CMK (cell line): ENCODE results near the gene KCTD16.

Source experiments
- DNase-seq: peaks from one replicate; pipeline ENCODE4 v3.0.0-alpha.2; 2010; ENCODE audit warnings: low read depth

KCTD16 gene

DNA sequence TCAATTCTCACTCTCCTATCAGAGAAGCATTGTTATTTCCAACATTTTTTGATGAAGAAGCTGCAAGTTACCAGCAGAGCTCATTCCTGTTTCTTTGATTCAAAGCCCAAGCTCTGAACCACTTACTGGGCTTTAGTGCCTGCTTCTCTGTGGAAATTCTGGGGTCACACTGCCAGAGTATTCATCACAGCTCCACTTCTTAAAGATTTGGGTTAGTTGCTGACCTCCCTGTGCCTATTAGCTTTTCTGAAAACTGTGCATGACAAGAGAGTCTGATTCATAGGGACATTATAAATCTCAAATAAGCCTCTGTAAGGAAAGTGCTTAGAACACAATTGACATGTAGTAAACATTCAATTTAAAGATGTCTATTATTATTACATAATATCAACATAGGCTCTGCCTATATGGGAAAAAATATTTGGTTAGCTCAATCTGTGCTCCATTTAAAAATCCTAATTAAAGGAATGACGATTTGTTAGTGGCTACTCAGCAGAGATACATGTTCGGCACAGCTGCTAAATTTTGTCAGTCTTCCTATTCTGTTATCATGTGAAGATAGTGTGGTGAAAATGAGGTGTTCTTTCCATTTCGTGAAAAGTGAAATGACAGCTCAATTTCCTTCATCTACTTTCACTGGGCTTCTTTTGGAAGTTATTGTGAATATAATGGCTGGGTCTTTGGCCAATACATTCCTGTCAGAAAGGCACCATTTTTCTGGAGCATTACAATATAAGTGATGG is 293.0 kb downstream of the KCTD16 start:
- no peak for DNase-seq

DNA sequence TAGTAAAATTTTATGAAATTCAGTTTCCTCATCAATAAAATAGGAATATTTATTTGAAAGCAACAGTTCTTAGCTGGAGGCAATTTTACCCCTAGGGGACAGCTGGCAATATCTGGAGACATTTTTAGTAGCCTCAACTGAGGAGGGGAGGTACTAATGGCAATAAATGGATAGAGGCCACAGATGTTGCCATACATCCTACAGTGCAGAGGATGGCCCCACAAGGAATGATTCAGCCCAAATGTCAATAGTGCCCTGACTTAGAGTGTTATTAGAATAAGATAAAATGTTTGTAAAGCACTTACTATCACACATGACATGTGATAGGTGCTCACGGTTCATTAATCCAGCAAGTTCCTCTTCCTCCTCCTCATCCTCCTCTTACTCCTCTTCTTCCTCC is 293.6 kb downstream of the KCTD16 start:
- no peak for DNase-seq

DNA sequence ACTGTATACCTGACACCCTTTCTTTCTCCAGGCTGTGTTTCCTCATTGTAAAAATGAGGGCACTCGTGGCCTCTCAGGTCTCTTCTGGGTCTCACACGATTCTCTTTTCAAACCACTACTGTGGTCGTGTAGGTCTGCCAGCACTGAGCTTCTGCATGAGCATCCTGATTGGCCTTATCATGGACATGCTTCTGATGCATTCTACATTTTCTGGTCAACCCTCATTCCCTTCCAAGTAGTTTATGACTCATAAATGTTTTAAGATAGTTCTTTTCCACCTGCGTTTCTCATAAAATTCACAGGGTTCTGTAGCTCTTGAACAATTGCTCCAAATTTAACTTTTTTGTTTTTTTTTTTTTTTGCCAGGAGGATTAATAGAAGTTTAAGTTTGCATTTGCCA is 294.8 kb downstream of the KCTD16 start:
- DNase-seq = no peak

DNA sequence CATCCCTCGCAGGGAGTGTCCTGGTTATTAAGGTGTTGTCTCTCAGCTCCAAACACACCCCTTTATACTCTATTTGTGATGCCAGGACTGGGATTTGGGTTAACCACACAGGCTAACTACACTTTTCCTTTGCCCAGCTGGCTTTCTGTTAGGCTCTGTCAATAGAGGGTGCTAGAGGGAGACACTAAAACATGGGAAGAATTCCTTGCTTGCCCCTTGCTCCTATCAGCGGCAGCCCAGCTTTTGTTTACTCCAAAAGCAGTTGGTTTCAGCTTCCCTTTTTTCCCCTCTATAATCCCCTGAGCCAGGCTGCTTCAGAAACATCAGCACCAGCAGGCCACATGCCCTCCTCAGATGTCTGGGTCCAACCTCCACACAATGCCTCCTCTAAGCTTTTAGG is 297.1 kb downstream of the KCTD16 start:
- DNase-seq = no peak

DNA sequence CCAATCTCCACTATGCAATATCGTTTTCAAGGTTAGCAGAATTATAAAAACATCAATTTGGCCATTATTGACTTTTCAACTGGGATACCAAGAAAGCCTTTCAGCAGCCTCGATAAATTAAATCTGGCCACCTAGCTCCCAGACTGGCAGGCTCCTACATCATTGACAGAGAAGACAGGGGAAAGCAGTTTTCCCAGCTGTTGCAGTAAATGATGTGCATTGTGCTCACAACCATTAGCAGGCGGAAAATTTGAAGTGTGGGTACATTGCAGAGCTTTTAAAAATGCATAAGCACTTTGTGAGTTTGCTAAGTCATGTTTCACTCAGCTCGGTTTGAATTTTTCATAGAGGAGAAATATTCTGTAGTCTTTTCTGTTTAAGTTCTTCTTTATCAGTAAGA is 297.9 kb downstream of the KCTD16 start:
- no peak for DNase-seq

DNA sequence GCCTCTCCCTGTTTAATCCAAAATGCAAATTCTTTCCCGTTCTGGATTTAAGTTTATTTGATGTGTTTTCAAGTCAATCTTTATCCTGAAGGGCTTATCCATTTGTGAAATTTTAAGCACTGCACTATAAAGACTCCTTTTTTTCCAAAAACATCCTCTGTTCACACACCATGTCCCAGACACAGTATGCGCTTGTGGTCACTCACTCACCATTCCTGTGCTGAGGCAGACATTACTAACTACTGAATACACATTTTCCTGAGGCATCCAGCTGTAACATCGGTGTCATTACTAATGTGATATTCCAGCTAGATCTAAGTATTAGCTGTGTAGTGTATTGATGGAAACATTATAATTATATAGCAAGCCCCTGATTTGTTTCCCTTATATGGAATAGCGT is 298.4 kb downstream of the KCTD16 start:
- DNase-seq = no peak

DNA sequence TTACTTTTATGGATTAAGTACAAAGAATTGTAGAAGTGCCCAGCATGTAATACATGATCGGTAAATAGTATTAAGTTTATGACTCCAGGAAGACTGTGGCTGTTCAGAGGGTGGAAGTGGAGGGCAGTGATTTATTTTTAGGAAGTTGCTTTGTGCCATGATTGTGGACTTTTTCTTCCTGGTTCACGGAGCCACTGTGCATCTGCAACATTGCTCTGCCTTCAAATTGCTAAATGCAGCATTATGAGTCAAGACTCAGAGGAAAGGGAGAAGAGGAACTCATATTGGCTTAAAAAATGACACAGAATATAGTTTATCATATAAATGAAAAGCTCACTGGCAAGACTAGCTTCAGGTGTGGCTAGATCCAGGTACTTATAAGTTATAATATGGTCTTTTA is 301.5 kb downstream of the KCTD16 start:
- no peak for DNase-seq

DNA sequence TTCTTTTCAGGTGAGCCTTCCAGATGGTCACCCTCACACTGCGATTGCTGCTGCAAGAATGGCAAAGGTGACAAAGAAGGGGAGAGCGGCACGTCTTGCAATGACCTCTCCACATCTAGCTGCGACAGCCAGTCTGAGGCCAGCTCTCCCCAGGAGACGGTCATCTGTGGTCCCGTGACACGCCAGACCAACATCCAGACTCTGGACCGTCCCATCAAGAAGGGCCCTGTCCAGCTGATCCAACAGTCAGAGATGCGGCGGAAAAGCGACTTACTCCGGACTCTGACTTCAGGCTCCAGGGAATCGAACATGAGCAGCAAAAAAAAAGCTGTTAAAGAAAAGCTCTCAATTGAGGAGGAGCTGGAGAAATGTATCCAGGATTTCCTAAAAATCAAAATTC is 303.0 kb downstream of the KCTD16 start:
- no peak for DNase-seq

DNA sequence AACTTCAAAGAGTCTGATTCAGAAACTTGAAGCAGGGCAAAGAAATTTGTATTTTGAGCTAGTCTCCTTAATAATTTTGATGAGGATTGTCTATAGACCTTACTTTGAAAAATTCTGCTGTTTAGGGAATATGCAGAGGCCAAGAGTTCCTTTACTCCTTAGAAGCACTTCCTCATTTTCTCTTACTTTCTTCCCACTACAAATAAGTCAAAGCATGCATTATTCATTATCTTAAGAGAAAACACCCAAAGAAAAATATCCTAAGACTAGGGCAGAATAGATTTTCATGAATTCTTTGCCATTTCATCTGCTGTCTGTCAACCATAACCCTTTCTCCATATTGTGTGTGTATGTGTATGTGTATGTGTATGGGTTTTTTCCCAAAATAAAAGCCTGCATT is 307.9 kb downstream of the KCTD16 start:
- no peak for DNase-seq

DNA sequence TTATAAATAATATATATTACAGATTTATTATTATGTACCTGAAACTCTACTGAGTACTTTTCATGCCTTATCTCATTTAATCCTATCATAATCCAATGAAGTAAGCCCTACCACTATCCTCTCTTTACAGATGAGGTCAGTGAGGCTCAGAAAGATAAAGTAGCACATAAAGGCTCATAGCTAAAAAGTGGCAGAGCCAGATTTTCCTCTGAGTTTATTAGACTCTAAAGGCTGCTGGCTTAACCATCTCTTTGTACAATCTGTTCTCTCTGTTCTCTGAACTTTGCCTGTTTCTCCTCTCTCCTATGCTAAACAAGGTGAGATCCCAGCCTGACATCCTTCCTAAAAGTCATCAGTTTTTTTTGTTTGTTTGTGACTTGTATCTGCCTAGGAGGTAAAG is 311.2 kb downstream of the KCTD16 start:
- no peak for DNase-seq

DNA sequence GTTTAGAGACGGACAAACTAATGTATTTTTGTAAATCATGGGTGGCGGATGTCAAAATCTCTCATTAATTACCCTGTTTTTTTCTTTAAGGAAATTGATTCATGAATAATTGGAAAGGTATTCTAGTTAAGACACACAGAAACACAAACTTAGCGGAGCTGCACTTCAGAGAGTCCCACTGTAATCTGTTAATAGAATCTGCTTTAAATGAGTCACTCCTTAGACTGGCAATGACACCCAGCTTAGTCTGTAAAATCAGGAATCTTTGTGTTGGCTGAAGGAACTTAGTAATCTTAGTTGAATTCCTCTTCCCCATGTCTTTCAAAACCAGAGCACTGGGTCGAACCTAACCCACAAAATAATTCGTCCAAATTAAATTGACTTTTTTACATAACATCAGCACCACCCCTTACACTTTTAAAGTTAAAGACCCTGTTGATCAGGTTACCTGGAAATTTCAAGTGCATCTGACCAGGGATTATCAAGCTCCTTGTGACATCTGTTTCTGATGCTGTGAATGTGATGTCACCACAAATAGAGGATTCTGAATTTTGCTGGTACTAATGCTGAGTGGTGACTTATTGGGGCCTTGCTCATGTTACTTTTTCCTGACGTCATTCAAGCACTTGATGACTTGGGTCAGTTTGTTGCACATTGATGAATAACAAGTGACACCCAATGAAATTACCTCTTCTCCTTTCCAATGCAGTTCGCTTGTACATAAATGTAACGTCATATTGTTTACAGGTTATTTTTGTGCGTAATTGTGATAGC is 313.6 kb downstream of the KCTD16 start:
- no peak for DNase-seq

DNA sequence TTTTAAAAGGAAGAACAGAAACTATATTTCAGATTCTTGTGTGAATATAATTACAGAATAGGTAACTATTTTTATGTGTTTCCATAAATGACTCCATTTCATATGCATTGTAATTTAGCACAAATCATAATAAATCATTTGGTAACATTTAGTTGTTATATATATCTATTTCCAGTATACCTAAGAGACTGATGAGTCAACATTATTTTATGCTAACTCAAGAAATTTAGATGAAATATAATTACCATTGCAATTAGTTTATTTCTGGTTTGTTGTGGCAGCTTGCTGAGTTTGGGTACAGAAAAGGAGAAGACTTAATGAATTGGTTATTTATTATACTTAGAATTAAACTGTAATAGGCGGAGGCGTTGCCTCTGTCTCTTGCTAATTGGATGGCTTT is 314.9 kb downstream of the KCTD16 start:
- DNase-seq = no peak

DNA sequence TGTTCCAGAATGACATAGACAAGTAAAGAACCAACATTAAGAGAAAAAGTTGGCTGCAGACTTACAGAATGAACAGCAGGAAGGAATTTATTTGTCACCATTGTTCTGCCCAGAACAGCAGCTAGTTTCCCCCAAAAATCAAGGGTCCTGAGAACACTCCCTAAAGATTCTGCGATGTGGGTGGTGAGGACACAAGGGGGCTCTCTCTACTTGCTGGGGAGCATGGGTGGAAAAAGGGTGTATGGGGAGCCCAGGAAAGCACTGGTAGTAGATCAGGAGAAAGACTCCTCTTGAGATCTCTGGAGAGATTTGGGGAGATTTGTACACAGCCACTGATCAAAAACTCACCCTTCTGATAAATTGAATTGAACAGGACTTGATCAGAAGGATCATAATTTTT is 316.5 kb downstream of the KCTD16 start:
- no peak for DNase-seq

DNA sequence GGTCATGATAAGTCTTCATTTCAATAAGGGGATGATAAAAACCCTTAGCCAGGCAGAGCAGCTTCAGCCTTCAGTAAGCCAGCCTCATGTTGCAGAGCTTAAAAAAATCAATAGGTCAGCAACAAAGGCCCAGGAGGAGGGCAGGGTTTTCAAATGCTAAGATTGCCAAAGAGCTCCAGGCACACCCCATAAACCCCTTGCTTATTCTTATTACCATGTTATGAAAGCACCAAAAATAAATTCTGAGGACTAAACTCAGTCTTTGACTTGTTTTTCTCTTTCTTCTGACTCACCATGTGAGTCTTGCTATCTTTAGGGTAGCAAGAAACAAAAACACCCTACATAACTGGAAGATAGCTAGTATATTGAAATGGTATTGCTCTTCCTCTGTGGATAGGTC is 317.1 kb downstream of the KCTD16 start:
- DNase-seq = no peak

DNA sequence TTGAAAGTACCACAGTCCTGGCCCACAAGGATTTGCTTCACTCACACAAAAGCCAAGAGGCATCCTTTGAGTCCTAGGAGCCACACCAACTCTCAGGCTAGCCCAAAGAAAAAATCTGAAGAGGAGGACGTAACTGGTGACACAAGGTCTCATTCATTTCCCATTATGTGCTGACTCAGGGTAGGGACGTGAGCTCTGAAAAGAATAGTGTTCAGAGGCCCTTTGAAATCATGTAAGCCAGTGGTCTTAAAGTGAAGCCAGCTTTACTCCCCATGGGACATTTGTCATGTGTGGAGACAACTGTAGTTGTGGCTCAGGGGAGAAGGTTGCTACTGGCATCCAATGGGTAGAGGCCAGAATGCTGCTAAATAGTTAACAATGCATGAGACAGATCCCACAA is 332.4 kb downstream of the KCTD16 start:
- DNase-seq = no peak

DNA sequence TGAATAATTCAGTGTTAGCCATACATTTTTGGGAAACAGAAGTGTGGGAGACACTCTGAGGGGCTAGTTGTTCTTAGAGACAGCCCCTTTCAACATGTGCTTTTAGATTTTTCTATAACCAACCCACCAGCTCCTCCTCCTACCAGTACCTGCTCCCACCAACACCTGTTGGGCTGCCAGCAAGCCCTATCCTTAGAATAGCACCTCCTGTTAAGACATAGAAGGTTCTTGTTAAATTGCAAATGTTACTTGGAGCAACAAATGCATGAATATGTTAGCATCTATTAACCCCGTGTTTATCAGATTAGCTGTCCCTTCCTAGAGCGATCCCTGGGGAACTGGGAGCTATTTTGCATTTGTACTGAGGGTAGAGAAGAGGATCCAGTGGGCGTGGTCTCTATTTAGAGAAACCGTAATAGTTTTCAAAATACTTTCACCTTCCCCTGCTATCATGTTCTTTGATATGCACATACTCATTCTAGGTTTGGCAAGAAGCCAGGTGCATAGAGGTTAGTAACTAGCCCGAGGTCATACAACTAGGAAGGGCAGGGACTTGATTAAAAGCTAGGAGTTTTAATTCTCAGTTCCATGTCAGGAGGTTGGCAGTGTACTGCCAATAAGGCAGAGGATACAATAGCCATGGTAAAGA is 334.4 kb downstream of the KCTD16 start:
- DNase-seq = no peak

DNA sequence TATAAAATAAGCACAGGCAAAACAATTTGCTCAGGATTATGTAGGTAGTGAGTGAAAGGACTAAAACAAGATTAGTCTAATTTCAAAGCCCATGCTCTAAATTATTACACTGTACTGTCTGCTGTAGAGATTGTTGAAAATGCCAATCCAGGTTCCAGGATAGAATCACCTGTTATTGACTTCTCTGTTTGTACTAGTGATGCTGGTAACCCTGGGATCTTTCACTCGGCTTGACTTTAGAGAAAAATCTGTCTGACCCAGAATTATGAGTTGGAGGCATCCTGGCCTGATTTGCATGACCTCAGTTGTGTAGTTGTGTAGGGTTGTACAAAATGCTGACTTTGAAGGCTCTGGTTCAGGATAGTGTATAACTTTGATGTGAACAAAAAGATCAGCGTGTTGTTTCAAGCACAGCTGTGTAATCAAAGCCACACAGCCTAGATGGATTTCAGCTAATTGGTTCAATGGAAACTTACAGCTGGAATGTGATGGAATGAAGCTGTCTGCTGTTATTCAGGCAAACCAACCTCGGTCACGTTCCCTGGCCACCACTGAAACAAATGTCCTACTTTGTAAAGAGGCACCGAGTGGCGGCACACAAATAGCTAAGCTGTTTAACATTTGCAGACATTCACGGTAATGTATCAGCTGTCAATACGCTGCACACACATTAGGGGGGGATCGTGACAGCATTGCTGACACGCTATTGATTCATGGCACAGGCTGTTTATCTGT is 340.3 kb downstream of the KCTD16 start:
- no peak for DNase-seq

DNA sequence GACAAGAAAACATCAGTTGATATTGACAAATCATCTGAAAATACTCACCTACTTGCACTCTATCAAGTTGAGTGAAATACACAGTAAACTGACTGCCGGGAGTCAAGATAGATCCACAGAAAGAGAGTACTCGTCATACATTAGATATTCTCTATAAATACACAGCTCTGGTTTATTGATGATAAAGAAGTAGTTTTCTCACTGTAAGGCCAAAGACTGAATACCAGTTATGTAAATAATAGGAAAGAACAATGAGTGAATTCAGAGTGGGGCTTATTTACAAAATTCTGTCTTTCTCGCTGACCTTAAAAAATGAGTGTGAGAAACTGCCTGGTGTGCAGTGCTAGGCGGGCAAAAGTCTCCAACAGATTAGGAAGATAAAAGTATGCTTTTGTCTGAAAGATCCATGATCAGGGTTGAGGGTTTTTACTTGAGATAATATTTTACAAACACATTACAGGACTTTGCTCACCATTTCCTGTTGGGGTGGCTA is 341.0 kb downstream of the KCTD16 start:
- no peak for DNase-seq

DNA sequence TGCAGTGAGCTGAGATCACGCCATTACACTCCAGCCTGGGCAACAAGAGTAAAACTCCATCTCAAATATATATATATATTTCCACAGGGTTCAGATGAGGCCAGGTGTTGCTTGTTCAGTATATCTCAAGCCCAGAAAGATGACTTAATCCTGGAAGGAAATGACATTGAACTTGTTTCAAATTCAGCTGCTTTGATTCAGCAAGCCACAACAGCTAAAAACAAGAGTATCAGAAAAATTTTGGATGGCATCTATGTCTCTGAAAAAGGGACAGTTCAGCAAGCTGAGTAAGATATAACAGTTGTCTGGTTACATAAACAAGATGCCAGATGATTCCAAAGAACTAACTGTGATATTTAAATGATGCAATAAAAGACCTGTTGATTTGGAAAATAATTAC is 352.0 kb downstream of the KCTD16 start:
- DNase-seq = no peak

DNA sequence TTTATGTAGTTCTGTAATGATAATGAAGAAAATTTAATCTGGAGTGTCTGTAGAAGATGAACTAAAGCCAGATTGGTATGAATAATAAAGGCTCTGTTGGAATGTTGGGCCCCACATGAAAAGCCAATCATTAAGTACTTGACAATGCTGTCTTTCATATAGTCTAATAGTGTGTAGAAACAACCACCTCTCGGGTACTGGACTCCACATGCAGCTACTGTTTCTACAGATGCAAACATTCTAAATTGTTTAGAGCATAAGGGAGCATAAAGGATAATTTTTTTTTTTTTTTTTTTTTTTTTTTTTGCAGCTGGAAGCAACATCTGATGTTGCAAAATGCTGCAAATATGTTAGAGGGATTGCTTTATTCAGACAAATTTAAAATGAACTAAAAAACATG is 354.3 kb downstream of the KCTD16 start:
- no peak for DNase-seq

DNA sequence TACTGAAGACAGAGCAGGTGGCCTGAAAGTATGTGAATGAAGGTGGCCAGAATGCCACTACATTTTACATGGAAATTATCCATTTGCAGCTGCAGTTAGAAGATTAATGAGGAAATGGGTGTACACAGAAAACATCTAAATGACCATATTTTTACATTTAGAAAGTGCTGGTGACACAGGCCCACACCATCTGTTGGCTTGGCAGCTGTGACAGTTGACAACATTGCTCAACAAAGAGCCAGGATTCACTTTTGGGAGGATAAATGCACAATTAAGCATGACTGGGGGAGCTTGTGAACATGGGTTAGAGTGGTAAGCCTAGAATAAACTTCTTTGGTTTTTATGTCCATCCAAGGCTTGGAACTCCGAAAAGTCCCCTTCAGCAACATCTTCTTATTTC is 360.5 kb downstream of the KCTD16 start:
- DNase-seq = no peak
